ENCODE results near the gene NEO1.

NEO1 gene

GRCh38 chr15:73081321-73081958 lies 29.2 kb downstream of the NEO1 start:
- peak; percentile 61 to 69 (median 67) for DNase-seq

- DNase-seq = peak in 2 of 3 donors; percentile 28 to 36
These were observed 30.5 kb downstream of the NEO1 start for GRCh38 chr15:73082812-73083211.

- DNase-seq = no peak
These were observed 34.8 kb downstream of the NEO1 start for GRCh38 chr15:73087098-73087497.

GRCh38 chr15:73105064-73105463 lies 52.8 kb downstream of the NEO1 start:
- no peak for DNase-seq

GRCh38 chr15:73108676-73109075 lies 56.4 kb downstream of the NEO1 start:
- DNase-seq = no peak

- no peak for DNase-seq
These were observed 57.5 kb downstream of the NEO1 start for GRCh38 chr15:73109765-73110164.

GRCh38 chr15:73110201-73110600 lies 57.9 kb downstream of the NEO1 start:
- DNase-seq = no peak

GRCh38 chr15:73114064-73114463 lies 61.8 kb downstream of the NEO1 start:
- DNase-seq = no peak

GRCh38 chr15:73116164-73116563 lies 63.9 kb downstream of the NEO1 start:
- no peak for DNase-seq

- DNase-seq = no peak
These were observed 65.8 kb downstream of the NEO1 start for GRCh38 chr15:73118055-73118454.

- DNase-seq = no peak
These were observed 67.2 kb downstream of the NEO1 start for GRCh38 chr15:73119478-73119877.

GRCh38 chr15:73120269-73120668 lies 68.0 kb downstream of the NEO1 start:
- no peak for DNase-seq

GRCh38 chr15:73125219-73125618 lies 73.0 kb downstream of the NEO1 start:
- DNase-seq = peak in 1 of 3 donors; percentile 6

GRCh38 chr15:73127302-73127936 lies 75.2 kb downstream of the NEO1 start:
- peak; percentile 34 to 57 (median 43) for DNase-seq

- no peak for DNase-seq
These were observed 78.6 kb downstream of the NEO1 start for GRCh38 chr15:73130830-73131229.

GRCh38 chr15:73134196-73134595 lies 81.9 kb downstream of the NEO1 start:
- no peak for DNase-seq

GRCh38 chr15:73139041-73139743 lies 86.9 kb downstream of the NEO1 start:
- DNase-seq = no peak

- DNase-seq = no peak
These were observed 87.7 kb downstream of the NEO1 start for GRCh38 chr15:73139744-73140553.

- DNase-seq = no peak
These were observed 89.1 kb downstream of the NEO1 start for GRCh38 chr15:73141216-73141900.

GRCh38 chr15:73142802-73143762 lies 90.8 kb downstream of the NEO1 start:
- peak in 2 of 3 donors; percentile 7 to 37 for DNase-seq

- DNase-seq = no peak
These were observed 91.5 kb downstream of the NEO1 start for GRCh38 chr15:73143763-73144155.
